K562 (cell line): ENCODE data around the gene EVA1B. TPM values are rescaled to one million over a fixed set of nuclear protein-coding genes. Genes with fewer than 3 reads are reported as not detected.

Source experiments
- CCNT2 ChIP-seq: IDR thresholded peaks from 2 replicates; pipeline ENCODE4 v1.6.1; 2011; ENCODE audit warnings: borderline replicate concordance, low read depth, mild to moderate bottlenecking, moderate library complexity, mixed read lengths, low read length; ENCODE audit not compliant: insufficient read length; ENCODE audit errors: extremely low read depth
- CTCF ChIP-seq, 3 experiments: IDR thresholded peaks in 2 of 3; conservative IDR thresholded peaks in 1 of 3; 2 replicates each; pipeline ENCODE4 v1.5.1; 2011 to 2012; ENCODE audit warnings: low read length in 3 of 3, mild to moderate bottlenecking in 3 of 3, control low read depth in 2 of 3, improper control_type of control experiment in 1 of 3, inconsistent platforms in 1 of 3, low read depth in 1 of 3, mixed read lengths in 1 of 3, moderate library complexity in 1 of 3; ENCODE audit not compliant: insufficient read depth in 2 of 3
- DPF2 ChIP-seq: fragments of 450-650 bp; IDR thresholded peaks from 2 replicates; pipeline ENCODE4 v1.6.1; 2016
- HDAC3 ChIP-seq: fragments of 450-650 bp; IDR thresholded peaks from 2 replicates; pipeline ENCODE4 v1.6.1; 2018; ENCODE audit warnings: borderline replicate concordance, mild to moderate bottlenecking, moderate library complexity; ENCODE audit not compliant: partially characterized antibody
- HDAC6 ChIP-seq: IDR thresholded peaks from 2 replicates; pipeline ENCODE4 v1.6.1; 2012; ENCODE audit warnings: low read depth, mild to moderate bottlenecking, control low read depth, inconsistent platforms, low read length, moderate library complexity
- HEY1 ChIP-seq: fragments of 250-450 bp; sonication (Bioruptor Pico); IDR thresholded peaks from 2 replicates; pipeline ENCODE4 v1.5.0; 2020; ENCODE audit warnings: mild to moderate bottlenecking, moderate library complexity, borderline replicate concordance
- HOMEZ ChIP-seq: fragments of 250-450 bp; sonication (Bioruptor Pico); IDR thresholded peaks from 2 replicates; pipeline ENCODE4 v1.4.0; 2020; ENCODE audit warnings: mild to moderate bottlenecking, moderate library complexity
- JUND ChIP-seq, 2 experiments: IDR thresholded peaks; 2 replicates in 1 of 2; 3 replicates in 1 of 2; pipeline ENCODE4 v1.6.1; 2011; ENCODE audit warnings: borderline replicate concordance in 2 of 2, low read depth in 2 of 2, low read length in 2 of 2, improper control_type of control experiment in 1 of 2, missing biosample characterization in 1 of 2, missing genetic modification characterization in 1 of 2, missing genetic modification reagents in 1 of 2
- KAT7 ChIP-seq: sonication (generic); formaldehyde crosslinking; IDR thresholded peaks from 2 replicates; pipeline ENCODE4 v1.8.0; 2022; ENCODE audit warnings: missing genetic modification reagents, mild to moderate bottlenecking, borderline replicate concordance
- MTA2 ChIP-seq: fragments of 450-650 bp; IDR thresholded peaks from 2 replicates; pipeline ENCODE4 v1.6.1; 2016; ENCODE audit warnings: low read depth
- NBN ChIP-seq: fragments of 450-650 bp; IDR thresholded peaks from 2 replicates; pipeline ENCODE4 v1.6.1; 2016; ENCODE audit warnings: low read depth, mild to moderate bottlenecking
- NCOA4 ChIP-seq: fragments of 450-650 bp; IDR thresholded peaks from 2 replicates; pipeline ENCODE4 v1.6.1; 2018; ENCODE audit warnings: mild to moderate bottlenecking; ENCODE audit not compliant: partially characterized antibody
- NR4A1 ChIP-seq, 2 experiments: fragments of 250-450 bp in 1 of 2; fragments of 450-650 bp in 1 of 2; sonication (Bioruptor Pico) in 1 of 2; IDR thresholded peaks; 2 replicates each; pipeline versions ENCODE4 v1.4.0 to v1.6.1; 2016 to 2020; ENCODE audit warnings: mild to moderate bottlenecking in 2 of 2, missing compliant biosample characterization in 1 of 2, missing genetic modification characterization in 1 of 2, moderate library complexity in 1 of 2
- POU5F1 ChIP-seq: fragments of 150-350 bp; IDR thresholded peaks from 2 replicates; pipeline ENCODE4 v1.6.1; 2014; ENCODE audit warnings: borderline replicate concordance, low read length, low read depth, mild to moderate bottlenecking; ENCODE audit not compliant: partially characterized antibody
- RNF2 ChIP-seq: sonication (generic); IDR thresholded peaks from 2 replicates; pipeline ENCODE4 v1.6.1; 2016
- STAT6 ChIP-seq: sonication (generic); formaldehyde crosslinking; IDR thresholded peaks from 2 replicates; pipeline ENCODE4 v1.8.1; 2023; ENCODE audit warnings: mild to moderate bottlenecking, missing genetic modification reagents
- TARDBP ChIP-seq: fragments of 450-650 bp; IDR thresholded peaks from 2 replicates; pipeline ENCODE4 v1.6.1; 2016
- TCFL5 ChIP-seq: fragments of 250-450 bp; sonication (Bioruptor Pico); conservative IDR thresholded peaks from 2 replicates; pipeline ENCODE4 v1.6.1; 2021; ENCODE audit warnings: mild to moderate bottlenecking, moderate library complexity, matching md5 sums
- TFAM ChIP-seq: fragments of 250-450 bp; sonication (Bioruptor Pico); conservative IDR thresholded peaks from 2 replicates; pipeline ENCODE4 v1.5.0; 2021; ENCODE audit warnings: mild to moderate bottlenecking, moderate library complexity
- WHSC1 ChIP-seq: IDR thresholded peaks from one replicate; pipeline ENCODE4 v1.6.1; 2012; ENCODE audit warnings: low read length, control low read depth, inconsistent platforms
- ZNF134 ChIP-seq: fragments of 250-450 bp; sonication (Bioruptor Pico); conservative IDR thresholded peaks from 2 replicates; pipeline ENCODE4 v1.4.0; 2020
- ZNF146 ChIP-seq: IDR thresholded peaks from one replicate; pipeline ENCODE4 v1.6.1; 2018; ENCODE audit warnings: missing compliant biosample characterization; ENCODE audit not compliant: unreplicated experiment
- ZNF217 ChIP-seq: sonication (generic); formaldehyde crosslinking; IDR thresholded peaks from 2 replicates; pipeline ENCODE4 v1.8.0; 2022; ENCODE audit warnings: mild to moderate bottlenecking, missing genetic modification reagents
- ZNF583 ChIP-seq: fragments of 250-450 bp; sonication (Bioruptor Pico); IDR thresholded peaks from 2 replicates; pipeline ENCODE4 v1.4.0; 2020
- ZNF780A ChIP-seq: fragments of 250-450 bp; sonication (Bioruptor Pico); IDR thresholded peaks from 2 replicates; pipeline ENCODE4 v1.5.0; 2021; ENCODE audit warnings: mild to moderate bottlenecking
- polyA plus RNA-seq, 8 experiments: library from polyadenylated mRNA; depleted of rRNA in 4 of 8; stranded (reverse) in 5 of 8; unstranded in 3 of 8; fragments of >200 nt; fragmentation: Nextera tagmentation in 2 of 8; fragmentation: Illumina TruSeq in 1 of 8; extraction: Ambion mirVana in 2 of 8; extraction: Trizol in 1 of 8; gene quantifications; 2 replicates each; pipeline versions ENCODE4 v1.2.1 to v1.2.3, GENCODE V29; 2011 to 2014; ENCODE audit warnings: inconsistent platforms in 1 of 8, missing spikeins in 1 of 8
- total RNA-seq, 7 experiments: library from RNA; depleted of rRNA in 6 of 7; stranded (reverse); fragments of >200 nt in 6 of 7; fragmentation: Illumina TruSeq in 2 of 7; extraction: Trizol in 2 of 7; gene quantifications; 2 replicates each; pipeline versions ENCODE4 v1.2.1 to v1.2.3, GENCODE V29; 2011 to 2021; ENCODE audit warnings: low replicate concordance in 1 of 7

EVA1B gene
- total and polyA plus RNA-seq, 9 of the 15 experiments (the other 6 are each of a cell fraction or from before 2014, with no cell fraction given) = 0.08 to 65.7 (median 2.4) TPM

- TF ChIP-seq ZNF583 (CRISPR knock-in tag) (0 out of 2 replicates have a peak, but pooled peaks have one; percentile 39), KAT7 (CRISPR knock-in tag) (no peak), DPF2 (peak; percentile 43), HDAC3 (no peak), TCFL5 (CRISPR knock-in tag) (no peak), TFAM (CRISPR knock-in tag) (no peak), RNF2 (peak; percentile 39; the same call in 1 of the 2 replicates), HDAC6 (no peak), MTA2 (no peak), ZNF217 (CRISPR knock-in tag) (no peak), CTCF (IDR thresholded peaks at IDR 0.05 in 2 of 3, conservative IDR thresholded peaks at IDR 0.05 in 1 of 3; ENCODE audit: insufficient read depth in 2 of 3, low read depth in 1 of 3, low read length in 3 of 3) (no peak), JUND (IDR thresholded peaks at IDR 0.05; ENCODE audit: borderline replicate concordance, low read depth, low read length) (peak; percentile 68), JUND (tag; IDR thresholded peaks at IDR 0.05; ENCODE audit: borderline replicate concordance, low read depth, low read length) (no peak; the same call in 2 of the 3 replicates), CCNT2 (no peak), STAT6 (CRISPR knock-in tag) (no peak), POU5F1 (no peak), NBN (no peak), HEY1 (no peak), ZNF780A (CRISPR knock-in tag) (no peak), WHSC1 (no peak), NCOA4 (no peak), NR4A1 (CRISPR knock-in tag; IDR thresholded peaks at IDR 0.05) (no peak), NR4A1 (tag; IDR thresholded peaks at IDR 0.05) (peak; percentile 47; the same call in 1 of the 2 replicates), HOMEZ (CRISPR knock-in tag) (no peak), ZNF134 (CRISPR knock-in tag) (no peak), ZNF146 (CRISPR knock-in tag) (no peak), TARDBP (no peak)
Observed at GRCh38 chr1:36372617-36373016, 49.2 kb upstream of the EVA1B start (continued).
